CD4-positive, alpha-beta T cell treated with Interleukin-2 at 100 ng/mL for 4 hours (primary cell): Measurements from ENCODE around the gene SEC61G.

Experiments used
- DNase-seq: peaks from one replicate; pipeline ENCODE4 v3.0.0-alpha.2; 2020; ENCODE audit warnings: low spot score

The SEC61G gene

GRCh38 chr7:54764861-54765260 is 5.8 kb upstream of the SEC61G start:
- no peak for DNase-seq

GRCh38 chr7:54757711-54758110 is 1.3 kb downstream of the SEC61G start:
- DNase-seq = no peak

- DNase-seq = no peak
These were observed 9.8 kb downstream of the SEC61G start for GRCh38 chr7:54749200-54749599.

- no peak for DNase-seq
These were observed 11.8 kb downstream of the SEC61G start for GRCh38 chr7:54747234-54747633.

DNA sequence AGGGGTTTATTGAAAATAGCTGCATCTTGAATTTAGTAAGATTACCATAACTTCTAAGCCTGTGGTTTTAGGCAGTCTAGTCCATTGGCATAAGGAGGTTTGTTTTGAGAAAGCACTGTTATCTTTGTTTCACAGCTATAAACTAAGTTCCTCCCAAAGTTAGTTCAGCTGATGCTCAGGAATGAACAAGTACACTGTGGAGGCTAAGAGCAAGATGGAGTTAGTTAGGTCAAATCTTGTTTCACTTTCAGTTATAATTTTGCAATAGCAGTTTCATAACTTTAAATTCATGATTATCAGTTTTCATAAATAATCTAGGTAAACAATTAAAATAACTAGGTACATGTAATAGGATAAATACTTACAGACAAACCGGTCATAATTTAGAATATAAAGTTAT is 15.4 kb downstream of the SEC61G start:
- DNase-seq = no peak

DNA sequence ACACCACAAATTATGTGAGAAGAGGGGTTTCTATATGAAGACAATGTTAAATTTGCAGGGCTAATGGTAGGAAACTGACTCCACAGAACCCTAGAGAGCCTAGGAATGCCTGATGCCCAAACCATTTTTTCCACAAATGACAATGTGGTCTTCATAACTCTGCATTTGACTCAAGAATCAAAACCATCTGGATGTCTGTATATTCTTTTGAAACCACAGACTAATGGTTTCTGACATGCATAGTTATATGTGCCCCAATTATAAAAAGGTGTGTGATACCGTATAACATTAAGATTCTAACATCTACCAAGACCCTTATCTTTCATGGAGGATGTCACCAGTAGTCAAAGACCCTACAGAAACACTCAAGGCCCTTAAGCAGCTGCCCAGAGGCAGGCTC is 20.3 kb downstream of the SEC61G start:
- no peak for DNase-seq

GRCh38 chr7:54729107-54729506 is 29.9 kb downstream of the SEC61G start:
- no peak for DNase-seq

DNA sequence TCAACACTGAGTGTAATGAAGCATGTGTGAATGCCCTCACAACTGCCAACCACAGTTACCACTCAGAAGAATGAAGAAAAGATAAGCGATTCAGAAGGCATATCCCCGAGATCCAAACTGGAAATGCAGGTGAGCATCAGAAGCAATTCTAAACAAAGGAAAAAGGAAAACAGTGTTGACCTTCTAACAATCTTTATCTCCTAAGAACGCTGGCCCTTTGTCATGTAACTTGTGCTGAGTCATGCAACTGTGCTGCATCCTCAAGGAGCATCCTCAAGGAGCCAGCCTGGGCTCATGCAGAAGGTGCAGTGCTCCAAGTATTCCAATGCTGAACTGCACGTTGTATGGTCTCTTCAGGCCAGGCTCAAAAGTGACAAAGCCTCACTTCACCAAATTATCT is 30.6 kb downstream of the SEC61G start:
- no peak for DNase-seq

DNA sequence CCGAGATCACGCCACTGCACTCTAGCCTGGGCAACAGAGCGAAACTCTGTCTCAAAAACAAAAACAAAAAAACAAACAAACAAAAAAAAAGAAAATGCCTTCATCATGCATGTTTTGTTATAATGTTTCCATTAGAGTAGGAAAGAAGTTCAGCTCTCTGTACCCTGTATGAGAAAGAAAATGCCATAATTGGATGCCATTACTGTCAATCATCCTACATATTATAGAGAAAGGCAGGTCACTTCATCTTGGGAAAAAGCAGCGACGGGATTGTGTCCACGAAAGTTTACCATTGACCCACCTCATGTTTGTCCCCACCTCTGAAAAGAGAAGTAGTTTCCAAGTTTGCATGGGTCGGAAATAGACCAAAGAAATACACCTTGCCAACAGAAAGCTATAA is 33.8 kb downstream of the SEC61G start:
- no peak for DNase-seq

- DNase-seq = no peak
These were observed 36.5 kb downstream of the SEC61G start for GRCh38 chr7:54722502-54722901.

- DNase-seq = no peak
These were observed 37.0 kb downstream of the SEC61G start for GRCh38 chr7:54722026-54722425.

DNA sequence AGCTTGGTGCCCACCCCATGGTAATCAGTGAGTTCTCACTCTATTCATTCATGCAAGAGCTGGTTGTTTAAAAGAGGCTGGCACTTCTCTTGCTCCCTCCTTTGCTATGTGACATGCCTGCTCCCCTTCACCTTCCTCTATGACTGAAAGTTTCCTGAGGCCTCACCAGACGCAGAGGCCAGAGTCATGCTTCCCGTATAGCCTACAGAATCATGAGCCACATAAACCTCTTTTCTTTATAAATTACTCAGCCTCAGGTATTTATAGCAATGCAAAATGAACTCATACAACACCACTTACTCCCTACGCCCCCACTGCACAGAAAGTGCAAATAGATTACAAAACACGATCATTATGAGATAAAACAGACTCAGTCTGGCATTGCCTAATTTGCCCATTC is 39.0 kb downstream of the SEC61G start:
- DNase-seq = no peak

- no peak for DNase-seq
These were observed 39.6 kb downstream of the SEC61G start for GRCh38 chr7:54719425-54719824.

GRCh38 chr7:54712820-54713219 is 46.2 kb downstream of the SEC61G start:
- no peak for DNase-seq

DNA sequence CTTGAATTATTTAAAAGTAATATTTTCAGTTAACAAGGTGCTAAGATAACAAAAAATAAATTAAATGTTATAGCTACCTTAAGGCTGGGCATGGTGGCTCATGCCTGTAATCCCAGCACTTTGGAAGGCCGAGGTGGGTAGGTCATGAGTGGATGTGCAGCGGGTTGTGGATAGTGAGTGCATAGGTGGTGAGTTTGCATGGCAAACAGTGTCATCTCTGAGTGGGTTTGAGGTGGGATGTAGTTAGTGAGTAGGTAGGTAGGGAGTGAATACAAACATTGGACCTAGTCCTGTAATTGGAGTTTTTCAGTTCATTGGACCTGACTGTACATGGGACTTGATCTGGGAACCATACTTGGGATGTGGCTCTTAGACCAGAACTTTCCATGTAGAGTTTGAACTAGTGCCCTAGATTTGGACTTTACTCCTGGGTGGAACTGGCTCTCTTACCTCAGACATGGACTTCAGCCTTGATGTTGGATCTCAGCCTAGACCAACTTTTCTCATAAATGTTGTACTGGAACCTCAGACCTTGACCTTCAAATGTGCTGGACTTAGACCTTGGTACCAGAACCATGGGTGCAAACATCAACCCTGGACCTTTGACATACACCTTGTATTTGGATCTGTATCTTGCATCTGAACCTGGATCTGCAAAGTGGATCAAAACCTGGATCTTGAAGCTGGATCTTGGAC is 47.0 kb downstream of the SEC61G start:
- no peak for DNase-seq

DNA sequence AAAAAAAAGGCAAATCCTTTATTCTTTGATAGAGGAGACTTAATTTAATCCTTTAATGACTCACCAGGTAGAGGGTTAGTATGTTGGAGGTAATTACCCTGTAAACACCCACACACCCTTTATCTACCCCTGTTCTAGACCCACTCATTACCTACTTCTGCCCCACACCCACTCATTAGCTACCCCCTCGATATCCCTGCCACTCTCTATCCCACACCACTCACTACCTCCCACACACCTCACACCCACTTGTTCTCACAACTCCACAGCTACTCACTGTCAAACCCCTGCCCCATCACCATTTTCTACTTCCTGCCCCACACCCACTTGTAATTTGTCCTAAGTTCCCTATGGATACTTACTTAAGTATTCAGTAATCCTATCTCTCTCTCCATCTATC is 49.7 kb downstream of the SEC61G start:
- DNase-seq = no peak

- no peak for DNase-seq
These were observed 53.6 kb downstream of the SEC61G start for GRCh38 chr7:54705436-54705835.

- DNase-seq = no peak
These were observed 54.2 kb downstream of the SEC61G start for GRCh38 chr7:54704851-54705250.
